ENCODE results near the gene ACBD6.
"Not testable (repeated sequence)": the region's sequence is repeated elsewhere in the genome, so short reads cannot be mapped to it uniquely, and the experiment has no call there.

Gene ACBD6

DNA sequence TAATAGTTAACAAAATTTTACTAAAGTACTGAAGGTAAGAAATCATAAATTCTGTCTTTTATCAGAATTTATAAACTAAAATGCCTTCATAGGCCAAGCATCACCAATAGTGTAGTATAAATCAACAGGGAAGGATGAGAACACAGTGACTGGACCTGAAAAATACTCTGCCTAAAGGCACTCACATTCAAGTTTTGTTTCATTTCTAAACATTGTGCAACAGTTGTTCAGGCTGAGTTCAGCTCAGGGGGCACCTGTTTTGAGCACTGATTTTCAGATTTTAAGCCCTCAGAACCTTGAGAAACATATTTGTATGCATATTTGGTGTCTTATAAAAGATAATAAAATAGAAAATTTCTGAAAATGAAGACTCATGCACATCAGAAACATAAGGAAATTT is 12.4 kb downstream of the ACBD6 start:
- DNase-seq (ENCODE audit: low read depth in 4 of 4, low spot score in 1 of 4), result no peak

DNA sequence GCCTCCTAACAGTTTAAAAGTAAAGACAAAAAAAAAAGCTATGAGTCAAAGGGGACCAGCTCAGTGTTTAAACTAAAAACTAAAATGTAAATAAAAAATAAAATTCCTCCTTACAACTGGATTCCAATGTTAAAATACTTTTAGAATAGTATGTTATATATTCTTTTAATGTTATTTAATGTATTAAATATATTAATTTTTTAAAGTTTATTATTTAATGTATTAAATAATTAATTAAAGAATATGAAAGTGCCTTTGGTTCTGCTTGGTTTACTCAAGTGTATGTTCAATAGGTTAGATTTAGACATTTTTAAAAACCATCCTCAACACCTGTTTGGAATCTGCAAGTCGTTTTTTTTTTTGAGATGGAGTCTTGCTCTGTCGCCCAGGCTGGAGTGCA is 13.1 kb downstream of the ACBD6 start:
- no peak for DNase-seq (ENCODE audit: low read depth in 4 of 4, low spot score in 1 of 4)

DNA sequence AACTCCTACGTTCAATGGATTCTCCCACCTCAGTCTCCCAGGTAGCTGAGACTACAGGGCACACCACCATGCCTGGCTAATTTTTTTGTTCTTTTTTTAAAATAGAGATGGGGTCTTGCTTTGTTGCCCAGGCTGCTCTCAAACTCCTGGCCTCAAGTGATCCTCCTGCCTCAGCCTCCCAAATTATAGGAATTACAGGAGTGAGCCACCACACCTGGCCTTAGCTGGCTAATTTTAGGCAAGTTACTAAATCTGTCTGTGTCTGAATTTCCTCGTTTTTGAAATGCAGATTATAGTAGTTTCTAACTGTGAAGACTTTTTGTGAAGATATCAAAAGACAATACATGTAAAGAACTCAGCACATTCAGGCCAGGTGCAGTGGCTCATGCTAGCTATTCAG is 13.7 kb downstream of the ACBD6 start:
- DNase-seq (ENCODE audit: low read depth in 4 of 4, low spot score in 1 of 4), result no peak

- no peak for DNase-seq (ENCODE audit: low read depth in 4 of 4, low spot score in 1 of 4)
These were observed 16.3 kb downstream of the ACBD6 start for GRCh38 chr1:180486092-180486491.

DNA sequence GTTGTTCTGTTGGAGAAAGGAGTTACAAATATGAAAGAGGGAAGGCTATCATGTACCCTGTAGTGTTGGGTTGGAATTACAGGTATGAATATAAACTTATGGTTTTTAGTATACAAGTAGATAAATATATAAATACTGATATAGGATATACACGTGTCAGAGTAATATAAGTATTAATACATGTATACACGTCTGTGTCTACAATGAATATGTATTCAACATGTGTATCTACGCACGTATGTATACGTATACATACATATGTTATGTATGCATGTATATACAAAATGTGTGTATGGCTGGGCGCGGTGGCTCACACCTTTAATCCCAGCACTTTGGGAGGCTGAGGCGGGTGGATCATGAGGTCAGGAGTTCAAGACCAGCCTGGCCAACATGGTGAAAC is 17.9 kb downstream of the ACBD6 start:
- DNase-seq (ENCODE audit: low read depth in 4 of 4, low spot score in 1 of 4), result no peak

- no peak for DNase-seq (ENCODE audit: low read depth in 4 of 4, low spot score in 1 of 4)
These were observed 19.7 kb downstream of the ACBD6 start for GRCh38 chr1:180482425-180483275.

DNA sequence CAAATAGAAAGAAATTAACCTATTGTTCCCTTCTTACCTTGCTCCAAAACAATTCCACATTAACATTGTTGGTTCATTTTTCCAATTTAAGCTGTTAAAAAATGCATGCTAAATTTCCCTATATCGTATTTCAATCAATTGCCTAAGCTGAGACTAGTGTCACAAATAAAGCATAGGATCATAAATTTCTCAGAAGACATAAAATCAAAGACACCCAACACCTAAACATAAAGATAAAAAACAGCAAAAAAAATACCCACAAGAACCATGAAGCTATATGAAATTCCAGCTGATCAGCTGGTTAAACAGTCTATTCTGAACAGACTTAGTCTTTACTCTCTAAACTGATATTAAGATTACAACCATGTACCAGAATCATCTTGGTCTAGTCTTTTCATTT is 32.3 kb downstream of the ACBD6 start:
- no peak for DNase-seq (ENCODE audit: low read depth in 4 of 4, low spot score in 1 of 4)

DNA sequence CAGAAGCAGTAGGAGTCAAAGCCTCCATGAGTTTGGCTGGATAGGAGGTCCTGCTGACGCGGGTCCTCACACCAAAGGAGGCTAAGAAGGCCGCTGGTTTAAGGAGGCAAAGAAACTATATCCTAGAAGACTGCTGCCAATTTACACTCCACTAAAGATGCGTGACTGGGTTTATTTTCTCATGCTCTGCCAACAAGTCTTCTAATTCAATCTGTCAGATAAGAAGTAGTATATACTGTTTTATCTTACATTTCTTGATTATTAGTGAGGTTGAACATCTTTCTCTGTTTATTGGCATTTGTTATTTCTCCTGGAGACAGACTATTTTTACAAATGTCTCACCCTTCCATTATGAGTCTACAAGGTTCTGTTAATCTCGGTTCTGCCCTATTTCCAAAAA is 34.1 kb downstream of the ACBD6 start:
- no peak for DNase-seq (ENCODE audit: low read depth in 4 of 4, low spot score in 1 of 4)

DNA sequence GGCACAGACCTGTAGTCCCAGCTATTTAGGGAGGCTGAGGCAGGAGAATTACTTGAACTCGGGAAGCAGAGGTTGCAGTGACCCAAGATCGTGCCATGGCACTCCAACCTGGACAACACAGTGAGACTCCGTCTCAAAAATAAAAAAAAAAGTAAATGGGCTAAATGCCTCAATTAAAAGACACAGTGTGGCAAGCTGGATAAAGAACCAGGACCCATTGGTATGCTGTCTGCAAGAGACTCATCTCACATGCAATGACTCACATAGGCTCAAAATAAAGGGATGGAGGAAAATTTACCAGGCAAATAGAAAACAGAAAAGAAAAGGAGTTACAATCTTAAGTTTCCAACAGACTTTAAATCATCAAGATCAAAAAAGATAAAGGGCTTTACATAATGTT is 40.3 kb downstream of the ACBD6 start:
- no peak for DNase-seq (ENCODE audit: low read depth in 4 of 4, low spot score in 1 of 4)

- DNase-seq (ENCODE audit: low read depth in 4 of 4, low spot score in 1 of 4), result not testable (repeated sequence)
These were observed 40.7 kb downstream of the ACBD6 start for GRCh38 chr1:180461682-180462081.

- DNase-seq (ENCODE audit: low read depth in 4 of 4, low spot score in 1 of 4), result no peak
These were observed 43.6 kb downstream of the ACBD6 start for GRCh38 chr1:180458807-180459206.

DNA sequence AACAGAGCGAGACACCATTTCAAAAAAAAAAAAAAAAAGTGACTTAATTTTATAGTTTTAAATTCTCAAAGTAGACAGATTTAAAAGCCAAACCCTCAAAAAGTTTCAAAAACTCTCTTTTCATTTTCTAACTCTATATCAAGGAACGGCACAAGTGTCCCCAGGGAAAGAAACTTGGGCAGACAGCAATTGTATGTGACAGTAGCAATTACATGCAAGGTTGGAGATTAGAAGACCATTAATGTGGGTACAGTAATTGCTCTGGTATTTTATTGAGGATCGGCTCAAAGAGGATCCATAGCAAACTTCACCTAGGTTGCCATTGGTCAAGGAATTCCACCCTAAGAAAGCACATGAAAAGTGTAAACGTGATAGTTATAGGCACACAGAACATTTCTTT is 46.2 kb downstream of the ACBD6 start:
- no peak for DNase-seq (ENCODE audit: low read depth in 4 of 4, low spot score in 1 of 4)

DNA sequence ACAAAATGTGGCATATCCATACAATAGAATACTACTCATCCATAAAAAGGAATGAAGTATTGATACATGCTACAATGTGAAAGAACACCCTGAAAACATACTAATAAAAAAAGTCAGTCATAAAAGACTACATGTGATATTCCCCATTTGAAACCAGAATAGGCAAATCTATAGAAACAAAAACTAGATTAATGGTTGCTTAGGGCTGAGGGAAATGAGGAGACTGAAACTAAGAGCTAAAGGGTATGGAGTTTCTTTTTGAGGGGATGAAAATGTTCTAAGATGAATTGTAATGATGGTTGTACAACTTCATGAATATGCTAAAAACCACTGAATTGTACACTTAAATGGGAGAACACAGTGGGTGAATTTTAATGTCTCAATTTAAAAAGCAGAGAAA is 50.9 kb downstream of the ACBD6 start:
- DNase-seq (ENCODE audit: low read depth in 4 of 4, low spot score in 1 of 4), result no peak

GRCh38 chr1:180444522-180444921 is 57.9 kb downstream of the ACBD6 start:
- DNase-seq (ENCODE audit: low read depth in 4 of 4, low spot score in 1 of 4), result no peak

GRCh38 chr1:180440335-180440734 is 62.0 kb downstream of the ACBD6 start:
- no peak for DNase-seq (ENCODE audit: low read depth in 4 of 4, low spot score in 1 of 4)

DNA sequence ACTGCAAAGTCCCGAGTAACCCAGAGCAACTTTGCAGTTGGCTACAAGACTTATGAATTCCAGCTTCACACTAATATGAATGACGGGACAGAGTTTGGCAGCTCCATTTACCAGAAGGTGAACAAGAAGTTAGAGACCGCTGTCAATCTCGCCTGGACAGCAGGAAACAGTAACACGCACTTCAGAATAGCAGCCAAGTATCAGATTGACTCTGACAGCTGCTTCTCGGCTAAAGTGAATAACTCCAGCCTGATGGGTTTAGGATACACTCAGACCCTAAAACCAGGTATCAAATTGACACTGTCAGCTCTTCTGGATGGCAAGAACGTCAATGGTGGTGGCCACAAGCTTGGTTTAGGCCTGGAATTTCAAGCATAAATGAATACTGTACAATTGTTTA is 66.8 kb downstream of the ACBD6 start:
- DNase-seq (ENCODE audit: low read depth in 4 of 4, low spot score in 1 of 4), result no peak

DNA sequence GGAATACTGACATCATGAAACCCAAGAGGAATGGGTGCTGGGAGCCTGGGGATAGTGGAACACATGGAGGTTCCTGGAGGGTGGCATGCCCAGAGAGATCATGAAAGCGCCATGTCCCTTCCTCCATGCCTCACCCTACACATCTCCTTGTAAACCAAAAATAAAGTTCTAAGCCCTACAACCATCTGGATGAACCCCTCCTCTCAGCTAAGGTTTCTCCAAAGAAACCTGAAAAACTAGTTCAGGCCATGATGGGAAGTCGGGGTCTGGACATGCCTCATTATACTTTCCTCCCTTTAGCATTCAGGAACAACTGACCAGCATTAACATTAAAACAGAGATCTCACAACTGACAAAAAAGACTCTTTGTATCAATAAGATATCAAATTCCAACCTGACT is 68.5 kb downstream of the ACBD6 start:
- DNase-seq (ENCODE audit: low read depth in 4 of 4, low spot score in 1 of 4), result no peak

GRCh38 chr1:180431683-180432082 is 70.7 kb downstream of the ACBD6 start:
- DNase-seq (ENCODE audit: low read depth in 4 of 4, low spot score in 1 of 4), result no peak

GRCh38 chr1:180428782-180429695 is 73.3 kb downstream of the ACBD6 start:
- DNase-seq (ENCODE audit: low read depth in 4 of 4, low spot score in 1 of 4), result no peak

DNA sequence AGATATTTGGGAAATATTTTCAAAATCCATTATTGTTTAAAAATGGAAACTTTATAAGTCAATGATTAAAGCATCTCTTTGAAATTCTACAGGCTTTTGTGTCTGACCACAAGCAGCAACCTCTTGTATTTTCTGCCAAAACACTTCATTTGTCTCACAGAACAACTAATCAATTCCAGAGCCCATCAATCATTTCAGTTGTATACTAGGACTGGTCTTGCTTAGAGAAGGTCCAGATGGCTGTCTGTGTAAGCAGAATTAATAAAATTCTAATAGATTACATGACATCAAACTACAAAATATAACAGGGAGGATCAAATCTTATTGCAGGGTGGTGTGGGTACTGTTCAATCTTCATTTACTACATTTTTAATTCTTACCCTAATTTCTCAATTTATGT is 76.4 kb downstream of the ACBD6 start:
- DNase-seq (ENCODE audit: low read depth in 4 of 4, low spot score in 1 of 4), result no peak

GRCh38 chr1:180424848-180425457 is 77.4 kb downstream of the ACBD6 start:
- DNase-seq (ENCODE audit: low read depth in 4 of 4, low spot score in 1 of 4), result no peak

DNA sequence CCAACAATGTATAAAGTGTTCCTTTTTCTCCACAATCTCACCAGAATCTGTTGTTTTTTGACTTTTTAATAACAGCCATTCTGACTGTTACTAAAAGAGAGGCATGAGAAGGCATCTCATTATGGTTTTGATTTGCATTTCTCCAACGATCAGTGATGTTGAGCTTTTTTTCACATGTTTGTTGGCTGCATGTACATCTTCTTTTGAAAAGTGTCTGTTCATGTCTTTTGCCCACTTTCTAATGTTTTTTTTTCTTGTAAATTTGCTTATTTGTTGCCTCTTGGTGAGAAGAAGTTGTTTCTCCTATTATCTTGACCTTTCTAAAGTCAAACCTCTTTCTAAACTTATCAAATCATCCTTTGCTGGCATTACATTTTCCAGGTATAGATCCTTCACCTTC is 80.8 kb downstream of the ACBD6 start:
- no peak for DNase-seq (ENCODE audit: low read depth in 4 of 4, low spot score in 1 of 4)
